ENCODE measurements around the gene ASPM.

ASPM gene

DNA sequence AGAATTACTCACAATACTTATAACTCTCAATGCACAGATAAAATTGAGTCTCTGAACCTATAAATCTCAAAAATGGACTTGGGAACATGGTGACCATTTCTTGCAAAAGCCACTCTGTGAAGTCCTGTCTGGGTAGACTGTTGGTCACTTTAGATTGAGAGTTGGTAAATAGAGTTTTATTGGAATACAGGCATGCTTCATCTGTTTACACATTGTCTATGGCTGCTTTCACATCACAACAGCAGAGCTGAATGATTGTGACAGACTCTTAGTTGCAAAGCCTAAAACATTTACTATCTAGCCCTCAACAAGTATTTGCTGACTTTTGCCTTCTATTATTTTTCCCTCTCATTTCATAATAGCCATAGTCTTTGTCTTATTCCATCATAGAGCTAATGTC is 24.1 kb upstream of the ASPM start:
- no peak overlapping the region for H3K4me3 ChIP-seq (ENCODE audit: low read length)
- no peak for DNase-seq (ENCODE audit: low read depth)
- TF ChIP-seq, protein P1, sequence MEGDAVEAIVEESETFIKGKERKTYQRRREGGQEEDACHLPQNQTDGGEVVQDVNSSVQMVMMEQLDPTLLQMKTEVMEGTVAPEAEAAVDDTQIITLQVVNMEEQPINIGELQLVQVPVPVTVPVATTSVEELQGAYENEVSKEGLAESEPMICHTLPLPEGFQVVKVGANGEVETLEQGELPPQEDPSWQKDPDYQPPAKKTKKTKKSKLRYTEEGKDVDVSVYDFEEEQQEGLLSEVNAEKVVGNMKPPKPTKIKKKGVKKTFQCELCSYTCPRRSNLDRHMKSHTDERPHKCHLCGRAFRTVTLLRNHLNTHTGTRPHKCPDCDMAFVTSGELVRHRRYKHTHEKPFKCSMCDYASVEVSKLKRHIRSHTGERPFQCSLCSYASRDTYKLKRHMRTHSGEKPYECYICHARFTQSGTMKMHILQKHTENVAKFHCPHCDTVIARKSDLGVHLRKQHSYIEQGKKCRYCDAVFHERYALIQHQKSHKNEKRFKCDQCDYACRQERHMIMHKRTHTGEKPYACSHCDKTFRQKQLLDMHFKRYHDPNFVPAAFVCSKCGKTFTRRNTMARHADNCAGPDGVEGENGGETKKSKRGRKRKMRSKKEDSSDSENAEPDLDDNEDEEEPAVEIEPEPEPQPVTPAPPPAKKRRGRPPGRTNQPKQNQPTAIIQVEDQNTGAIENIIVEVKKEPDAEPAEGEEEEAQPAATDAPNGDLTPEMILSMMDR (IDR thresholded peaks at IDR 0.05; ENCODE audit: insufficient read depth, low read depth, low read length, missing control alignments): no peak

DNA sequence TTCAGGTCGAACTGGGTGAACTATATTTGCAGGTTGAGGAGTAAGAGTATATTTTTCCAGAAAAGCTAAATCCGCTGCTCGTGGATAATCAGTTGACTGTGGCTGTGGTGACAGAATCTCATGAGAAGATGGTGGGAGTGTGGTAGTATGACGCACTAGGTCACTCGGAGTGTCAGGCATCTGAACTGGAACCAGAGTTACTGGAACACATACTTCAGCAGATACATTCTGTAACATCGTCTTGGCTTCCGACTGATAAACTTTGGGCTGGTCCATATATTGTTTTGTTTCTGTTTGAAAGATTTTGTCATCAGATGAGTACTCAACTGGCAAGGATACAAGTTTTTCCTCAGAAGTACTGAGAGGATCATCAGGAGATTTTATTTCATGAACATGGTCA is 13.0 kb upstream of the ASPM start:
- no peak overlapping the region for H3K4me3 ChIP-seq (ENCODE audit: low read length)
- DNase-seq (ENCODE audit: low read depth): no peak
- TF ChIP-seq, protein P1 (IDR thresholded peaks at IDR 0.05; ENCODE audit: insufficient read depth, low read depth, low read length, missing control alignments): no peak

DNA sequence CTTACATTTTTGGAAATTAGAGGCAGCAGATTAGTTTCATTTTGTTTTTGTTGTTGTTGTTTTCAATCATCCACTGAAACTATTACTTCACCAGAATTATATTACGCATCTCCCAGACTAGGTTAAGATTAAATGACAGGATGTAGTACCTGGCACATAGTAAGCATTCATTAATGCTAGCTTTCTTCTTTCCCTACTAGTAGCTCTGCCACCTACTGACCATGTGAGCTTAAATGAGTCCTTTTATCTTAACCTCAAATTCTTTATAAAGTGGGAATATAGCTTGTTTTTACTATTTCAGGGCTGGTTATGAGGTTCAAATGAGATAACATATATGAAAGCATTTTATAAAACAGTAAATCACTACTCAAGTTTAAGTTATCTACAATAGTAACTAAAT is 10.2 kb upstream of the ASPM start:
- no peak overlapping the region for H3K4me3 ChIP-seq (ENCODE audit: low read length)
- TF ChIP-seq, protein P1 (IDR thresholded peaks at IDR 0.05; ENCODE audit: insufficient read depth, low read depth, low read length, missing control alignments): peak; percentile 19
- DNase-seq (ENCODE audit: low read depth): peak; percentile 15

DNA sequence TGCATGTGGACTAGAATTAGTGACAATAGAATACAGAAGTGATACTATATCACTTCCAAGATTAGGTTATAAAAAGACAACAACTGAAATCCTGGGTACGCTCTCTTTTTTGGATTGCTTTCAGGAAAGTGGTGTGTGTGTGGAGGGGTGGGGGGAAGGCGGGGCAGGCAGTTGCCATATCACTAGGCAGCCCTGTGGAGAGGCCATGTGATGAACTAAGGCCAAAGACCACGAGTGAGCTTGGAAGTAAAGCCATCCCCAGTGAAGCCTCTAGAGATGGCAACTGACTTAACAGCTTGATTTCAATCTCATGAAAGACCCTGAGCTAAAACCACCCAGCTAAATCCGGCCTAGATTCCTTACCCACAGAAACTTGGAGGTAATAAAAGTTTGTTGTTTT is 6.2 kb upstream of the ASPM start:
- TF ChIP-seq, protein P1 (IDR thresholded peaks at IDR 0.05; ENCODE audit: insufficient read depth, low read depth, low read length, missing control alignments): no peak
- no peak for DNase-seq (ENCODE audit: low read depth)
- H3K4me3 ChIP-seq (ENCODE audit: low read length): no peak overlapping the region

DNA sequence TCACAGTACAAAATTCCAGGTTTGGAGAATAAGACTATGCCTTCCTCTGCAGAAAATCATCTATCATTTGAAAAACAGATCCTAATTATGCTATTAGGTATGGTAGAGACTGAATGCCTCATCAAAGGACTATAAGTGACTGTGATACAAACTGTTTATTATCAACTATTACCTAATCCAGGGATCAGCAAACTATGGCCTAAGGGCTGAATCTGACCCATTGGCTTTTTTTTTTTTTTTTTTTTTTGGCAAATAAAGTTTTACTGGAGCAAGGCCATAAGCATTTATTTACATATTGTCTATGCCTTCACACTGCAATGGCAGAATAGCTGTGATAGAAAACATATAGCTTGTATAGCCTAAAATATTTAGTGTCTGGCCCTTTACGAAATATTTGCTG is 4.7 kb upstream of the ASPM start:
- TF ChIP-seq, protein P1 (IDR thresholded peaks at IDR 0.05; ENCODE audit: insufficient read depth, low read depth, low read length, missing control alignments): no peak
- no peak for DNase-seq (ENCODE audit: low read depth)
- H3K4me3 ChIP-seq (ENCODE audit: low read length): no peak overlapping the region

DNA sequence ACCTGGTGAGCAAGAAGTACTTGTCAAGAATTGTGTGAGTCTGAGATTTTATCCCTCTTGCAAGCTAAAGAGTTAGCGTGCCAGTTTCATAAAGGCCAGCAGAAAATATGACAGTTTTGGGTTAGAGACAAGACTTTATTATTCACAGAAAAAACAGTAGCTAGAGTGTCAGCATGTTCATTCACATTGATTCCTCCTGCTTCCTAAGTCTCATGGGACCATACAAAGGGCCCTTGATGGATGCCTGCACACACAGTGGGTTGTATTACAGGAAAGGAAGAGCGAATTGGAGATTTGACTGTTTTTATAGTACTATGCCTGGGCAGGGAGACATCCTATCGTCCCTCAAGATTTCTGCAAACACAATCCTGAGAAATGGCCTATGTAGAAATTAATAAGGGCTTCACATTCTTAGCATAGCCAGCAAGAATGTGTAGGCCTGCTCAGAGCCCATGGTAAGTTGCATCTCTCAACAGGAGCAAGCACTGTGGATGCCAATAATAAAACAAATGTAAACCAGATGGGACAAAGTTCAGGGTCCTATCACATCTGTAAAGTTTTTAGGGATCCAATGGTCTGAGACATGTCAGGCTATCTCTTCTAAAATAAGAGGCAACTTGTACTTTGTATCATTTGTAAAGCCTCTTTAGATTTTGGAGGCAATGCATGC is 4.0 kb upstream of the ASPM start:
- TF ChIP-seq, protein P1 (IDR thresholded peaks at IDR 0.05; ENCODE audit: insufficient read depth, low read depth, low read length, missing control alignments): no peak
- no peak overlapping the region for H3K4me3 ChIP-seq (ENCODE audit: low read length)
- no peak for DNase-seq (ENCODE audit: low read depth)

DNA sequence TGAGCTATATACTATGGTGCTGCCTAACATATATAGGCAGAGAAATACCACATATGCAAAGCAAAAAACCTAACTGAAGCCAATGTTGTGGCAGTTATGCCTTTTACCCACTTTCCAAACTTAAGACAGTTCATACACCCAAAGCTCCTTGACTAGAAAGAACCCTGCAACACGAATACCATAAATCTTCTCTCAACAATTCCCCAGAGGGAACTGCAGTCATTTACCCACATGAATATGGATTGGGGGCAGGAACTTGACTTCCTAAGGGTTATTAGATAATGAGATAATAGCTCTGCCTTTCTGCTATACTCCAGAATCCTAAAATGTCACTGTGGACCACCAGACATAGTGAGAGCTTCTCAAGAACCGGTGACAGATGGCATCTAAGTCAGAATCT is 2.9 kb upstream of the ASPM start:
- TF ChIP-seq, protein P1 (IDR thresholded peaks at IDR 0.05; ENCODE audit: insufficient read depth, low read depth, low read length, missing control alignments): no peak
- DNase-seq (ENCODE audit: low read depth): no peak
- H3K4me3 ChIP-seq (ENCODE audit: low read length): no peak overlapping the region
